Spleen (tissue), 11 donors: Measurements from ENCODE around the gene BUB3. TPM values are rescaled to one million over a fixed set of nuclear protein-coding genes. Genes with fewer than 3 reads are reported as not detected.

Source experiments
- DNase-seq: peaks from one replicate; pipeline ENCODE4 v3.0.0-alpha.2; 2020
- H3K27ac ChIP-seq, 8 donors: fragments of 200-600 bp; sonication (generic) in 7 of 8; 1 replicate in 4 of 8; 2 replicates in 4 of 8; pipeline versions ENCODE4 v1.5.0 to v1.8.0; 2016 to 2021; ENCODE audit warnings: inconsistent platforms in 4 of 8, mild to moderate bottlenecking in 4 of 8, moderate library complexity in 1 of 8
- H3K27me3 ChIP-seq, 7 donors: fragments of 200-600 bp; sonication (generic) in 6 of 7; replicated peaks in 1 of 7; 1 replicate in 4 of 7; 2 replicates in 3 of 7; pipeline versions ENCODE4 v1.5.0 to v1.8.0; 2016 to 2021; ENCODE audit warnings: inconsistent platforms in 3 of 7, mild to moderate bottlenecking in 1 of 7
- H3K36me3 ChIP-seq, 6 donors: fragments of 200-600 bp; sonication (generic) in 5 of 6; 1 replicate in 4 of 6; 2 replicates in 2 of 6; pipeline versions ENCODE4 v1.5.0 to v1.8.0; 2016 to 2021; ENCODE audit warnings: inconsistent platforms in 2 of 6
- H3K4me1 ChIP-seq, 6 donors: fragments of 200-600 bp; sonication (generic) in 5 of 6; 1 replicate in 3 of 6; 2 replicates in 3 of 6; pipeline versions ENCODE4 v1.5.0 to v1.8.0; 2016 to 2021; ENCODE audit warnings: inconsistent platforms in 3 of 6
- H3K4me3 ChIP-seq, 8 donors: fragments of 200-600 bp; sonication (generic) in 7 of 8; 1 replicate in 4 of 8; 2 replicates in 4 of 8; pipeline versions ENCODE4 v1.5.0 to v1.8.0; 2016 to 2021; ENCODE audit warnings: inconsistent platforms in 4 of 8, mild to moderate bottlenecking in 4 of 8, moderate library complexity in 2 of 8
- H3K9me3 ChIP-seq, 8 donors: fragments of 200-600 bp; sonication (generic) in 7 of 8; 1 replicate in 4 of 8; 2 replicates in 4 of 8; pipeline versions ENCODE4 v1.5.0 to v1.8.0; 2016 to 2021; ENCODE audit warnings: inconsistent platforms in 4 of 8
- CTCF ChIP-seq, 11 experiments: fragments of 200-600 bp in 7 of 11; fragments of 450-650 bp in 4 of 11; sonication (generic) in 4 of 11; IDR thresholded peaks in 8 of 11; conservative IDR thresholded peaks in 3 of 11; 1 replicate in 7 of 11; 2 replicates in 4 of 11; pipeline versions ENCODE4 v1.4.0 to v1.8.0; 2016 to 2021; ENCODE audit warnings: antibody characterized with exemption in 11 of 11, inconsistent platforms in 4 of 11, mild to moderate bottlenecking in 1 of 11
- POLR2A ChIP-seq, 3 donors: fragments of 450-650 bp; IDR thresholded peaks; one replicate each; pipeline ENCODE4 v1.5.1; 2017; ENCODE audit warnings: antibody characterized with exemption in 3 of 3, mild to moderate bottlenecking in 1 of 3
- POLR2AphosphoS5 ChIP-seq, 3 donors: sonication (generic); formaldehyde crosslinking; IDR thresholded peaks; one replicate each; pipeline ENCODE4 v1.5.1; 2017; ENCODE audit warnings: antibody characterized with exemption in 3 of 3
- WGBS, 5 donors: extraction: QIAGEN DNeasy Blood & Tissue Kit in 3 of 5; methylation state at CpG; one replicate each; pipeline versions ENCODE4 v1.1.5 to v1.1.7; 2013 to 2018; 5-methylcytosine and 5-hydroxymethylcytosine counted together
- intact Hi-C: fragments of 100-400 bp; cut with DNase I; formaldehyde crosslinking; loops from one replicate; pipeline ENCODE4 v1.15.0; 2023; ENCODE audit warnings: low total_unique reads
- polyA plus RNA-seq, 3 donors: library from polyadenylated mRNA; stranded (reverse); fragments of 200-250 nt; gene quantifications; one replicate each; pipeline ENCODE4 v1.2.1, GENCODE V29; 2013
- total RNA-seq, 7 donors: library from RNA; depleted of rRNA in 3 of 7; stranded (reverse); fragments of >200 nt in 3 of 7; fragmentation: NEBNext Ultra II Directional in 4 of 7; extraction: Animal tissue kit (Norgen Biotek cat#: 25700) in 4 of 7; gene quantifications; one replicate each; pipeline versions ENCODE4 v1.1.0 to v1.2.1, GENCODE V29; 2016 to 2021
- donor health status: healthy with polysubstance abuse.
- donor health status: DM: no; HTN: no; CAD: no; lungs with moderate emphysema.
- donor health status: DM: no; HTN: no; CAD: no.
- donor health status: Bipolar disorder and iron deficiency.
- donor health status: healthy.
- donor health status: DM: no; HTN: no; CAD: no.
- donor health status: DM: yes; HTN: yes; CAD: no.

Gene BUB3
- total and polyA plus RNA-seq, 10 donors, result 33.7 to 193 (median 98.4) TPM

GRCh38 chr10:123140983-123141390 lies 13.2 kb upstream of the BUB3 start:
- WGBS, 5 donors, result 1 to 15% (median 9%) methylated on average over 5 to 6 of the region's 6 CpGs
- Histone ChIP-seq H3K27ac (no peak overlapping the region), H3K36me3 (no peaks in the 10 kb centered on the region), H3K27me3 (peaks cover 35 to 100% (median 100%) of the 10 kb centered on the region in 7 donors), H3K4me1 (peaks cover 21 to 78% (median 64%) of the 10 kb centered on the region in 6 donors), H3K9me3 (no peaks in the 10 kb centered on the region), H3K4me3 (no peak overlapping the region)
- no peak for DNase-seq
- no peak for TF ChIP-seq POLR2AphosphoS5 (IDR thresholded peaks at IDR 0.05)
- TF ChIP-seq CTCF (IDR thresholded peaks at IDR 0.05 in 8 of 11, conservative IDR thresholded peaks at IDR 0.05 in 3 of 11), result no peak
- no peak for TF ChIP-seq POLR2A (IDR thresholded peaks at IDR 0.05)
- intact Hi-C loops, result no loop called here

GRCh38 chr10:123141791-123142700 lies 12.2 kb upstream of the BUB3 start:
- peaks cover 35 to 100% (median 100%) of the 10 kb centered on the region in 7 donors for H3K27me3 ChIP-seq
- no peaks in the 10 kb centered on the region for H3K9me3 ChIP-seq
- DNase-seq, result no peak
- TF ChIP-seq CTCF (IDR thresholded peaks at IDR 0.05 in 8 of 11, conservative IDR thresholded peaks at IDR 0.05 in 3 of 11) (no peak), POLR2AphosphoS5 (IDR thresholded peaks at IDR 0.05) (no peak), POLR2A (IDR thresholded peaks at IDR 0.05) (no peak)
- intact Hi-C loops, result no loop called here
- no peak overlapping the region for H3K27ac ChIP-seq
- H3K4me1 ChIP-seq, result peaks cover 11 to 78% (median 63%) of the 10 kb centered on the region in 6 donors
- H3K4me3 ChIP-seq, result peak overlapping the region in 1 of 8 donors; percentile 41
- no peaks in the 10 kb centered on the region for H3K36me3 ChIP-seq
- WGBS, 5 donors, result 10 to 21% (median 12%) methylated on average over 27 to 38 of the region's 38 CpGs

- Histone ChIP-seq H3K36me3 (no peaks in the 10 kb centered on the region), H3K4me3 (peak overlapping the region in 1 of 8 donors; percentile 41), H3K27me3 (peaks cover 34 to 100% (median 100%) of the 10 kb centered on the region in 7 donors), H3K9me3 (no peaks in the 10 kb centered on the region), H3K4me1 (peaks cover 6 to 78% (median 62%) of the 10 kb centered on the region in 6 donors), H3K27ac (no peak overlapping the region)
- intact Hi-C loops, result no loop called here
- TF ChIP-seq CTCF (IDR thresholded peaks at IDR 0.05 in 8 of 11, conservative IDR thresholded peaks at IDR 0.05 in 3 of 11) (no peak), POLR2AphosphoS5 (IDR thresholded peaks at IDR 0.05) (no peak), POLR2A (IDR thresholded peaks at IDR 0.05) (no peak)
- 1 to 8% (median 4%) methylated on average over 14 to 33 of the region's 33 CpGs for WGBS, 5 donors
- DNase-seq, result no peak
Observed at GRCh38 chr10:123142701-123143161, 11.5 kb upstream of the BUB3 start.
